HL-60 (cell line): ENCODE results near the gene IFT43.

Experiments
- DNase-seq, 2 experiments: peaks; one replicate each; pipeline ENCODE4 v3.0.0-alpha.2; 2010 to 2020; ENCODE audit warnings: low read depth in 1 of 2, low spot score in 1 of 2
- H3K27ac ChIP-seq: fragments of 250-450 bp; sonication (Bioruptor Pico); replicated peaks from 2 replicates; pipeline ENCODE4 v1.5.1; 2020; ENCODE audit warnings: mild to moderate bottlenecking, moderate library complexity
- H3K27me3 ChIP-seq: fragments of 250-450 bp; sonication (Bioruptor Pico); 2 replicates; pipeline ENCODE4 v1.5.1; 2021; ENCODE audit warnings: mild to moderate bottlenecking, moderate library complexity; ENCODE audit not compliant: insufficient read depth, poor library complexity, severe bottlenecking
- H3K4me3 ChIP-seq: replicated peaks from 2 replicates; pipeline ENCODE4 v1.5.1; 2011; ENCODE audit warnings: mild to moderate bottlenecking, control low read depth, low read length; ENCODE audit not compliant: insufficient read depth
- GABPA ChIP-seq: IDR thresholded peaks from 2 replicates; pipeline ENCODE4 v1.6.1; 2012; ENCODE audit warnings: low read depth
- POLR2AphosphoS5 ChIP-seq: IDR thresholded peaks from 2 replicates; pipeline ENCODE4 v1.6.1; 2012; ENCODE audit warnings: low read depth
- SPI1 ChIP-seq: IDR thresholded peaks from 2 replicates; pipeline ENCODE4 v1.6.1; 2012; ENCODE audit warnings: low read depth, mild to moderate bottlenecking, borderline replicate concordance
- TF ChIP-seq, protein P1 (sequence below): IDR thresholded peaks from one replicate; pipeline ENCODE4 v1.5.1; 2011; ENCODE audit warnings: low read length, control low read depth, inconsistent platforms; ENCODE audit not compliant: insufficient read depth
- TF ChIP-seq, protein P2 (sequence below): IDR thresholded peaks from 2 replicates; pipeline ENCODE4 v1.6.1; 2012; ENCODE audit warnings: low read depth; ENCODE audit not compliant: insufficient replicate concordance

IFT43 gene

DNA sequence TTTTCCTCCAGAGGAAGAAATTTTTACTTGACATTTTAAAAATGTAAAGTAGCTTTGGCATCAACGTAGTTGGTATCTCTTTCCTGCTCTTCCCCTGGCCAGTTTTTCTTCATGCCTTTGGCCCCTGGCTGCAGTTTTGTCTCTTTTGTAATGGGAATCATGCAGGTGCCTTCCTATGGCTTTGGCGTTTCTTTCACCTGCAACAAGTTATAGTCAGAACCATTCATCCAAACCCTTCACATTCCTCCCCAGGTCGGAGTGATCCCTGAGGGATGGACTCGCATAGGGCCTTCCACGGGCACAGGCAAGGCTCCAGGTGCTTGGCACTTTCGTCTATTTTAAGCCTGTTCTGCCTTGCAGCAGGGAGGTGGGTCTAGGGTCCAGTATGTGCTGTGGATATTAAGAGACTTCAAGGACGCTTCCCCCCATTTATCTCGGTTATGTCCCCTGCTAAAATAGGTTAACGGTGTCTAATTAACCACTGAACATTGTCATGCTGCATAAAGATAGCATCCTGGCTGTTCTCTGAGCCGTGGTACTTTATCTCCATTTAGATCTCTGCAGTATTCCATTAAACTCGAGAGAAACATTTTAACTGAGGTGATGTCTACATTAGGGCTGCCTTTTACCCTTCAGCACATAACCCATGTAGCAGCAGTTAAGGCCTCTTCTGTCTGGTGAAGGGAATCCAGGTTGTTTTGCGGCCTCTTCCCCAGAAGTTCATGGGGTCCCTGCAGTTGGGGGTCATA lies 66.3 kb downstream of the IFT43 start:
- Histone ChIP-seq H3K27me3 (no peaks in the 10 kb centered on the region), H3K27ac (no peak overlapping the region), H3K4me3 (no peak overlapping the region)
- DNase-seq: no peak
- TF ChIP-seq, protein P1, sequence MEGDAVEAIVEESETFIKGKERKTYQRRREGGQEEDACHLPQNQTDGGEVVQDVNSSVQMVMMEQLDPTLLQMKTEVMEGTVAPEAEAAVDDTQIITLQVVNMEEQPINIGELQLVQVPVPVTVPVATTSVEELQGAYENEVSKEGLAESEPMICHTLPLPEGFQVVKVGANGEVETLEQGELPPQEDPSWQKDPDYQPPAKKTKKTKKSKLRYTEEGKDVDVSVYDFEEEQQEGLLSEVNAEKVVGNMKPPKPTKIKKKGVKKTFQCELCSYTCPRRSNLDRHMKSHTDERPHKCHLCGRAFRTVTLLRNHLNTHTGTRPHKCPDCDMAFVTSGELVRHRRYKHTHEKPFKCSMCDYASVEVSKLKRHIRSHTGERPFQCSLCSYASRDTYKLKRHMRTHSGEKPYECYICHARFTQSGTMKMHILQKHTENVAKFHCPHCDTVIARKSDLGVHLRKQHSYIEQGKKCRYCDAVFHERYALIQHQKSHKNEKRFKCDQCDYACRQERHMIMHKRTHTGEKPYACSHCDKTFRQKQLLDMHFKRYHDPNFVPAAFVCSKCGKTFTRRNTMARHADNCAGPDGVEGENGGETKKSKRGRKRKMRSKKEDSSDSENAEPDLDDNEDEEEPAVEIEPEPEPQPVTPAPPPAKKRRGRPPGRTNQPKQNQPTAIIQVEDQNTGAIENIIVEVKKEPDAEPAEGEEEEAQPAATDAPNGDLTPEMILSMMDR: no peak
- TF ChIP-seq POLR2AphosphoS5 (no peak), GABPA (no peak), SPI1 (no peak)
- TF ChIP-seq, protein P2, sequence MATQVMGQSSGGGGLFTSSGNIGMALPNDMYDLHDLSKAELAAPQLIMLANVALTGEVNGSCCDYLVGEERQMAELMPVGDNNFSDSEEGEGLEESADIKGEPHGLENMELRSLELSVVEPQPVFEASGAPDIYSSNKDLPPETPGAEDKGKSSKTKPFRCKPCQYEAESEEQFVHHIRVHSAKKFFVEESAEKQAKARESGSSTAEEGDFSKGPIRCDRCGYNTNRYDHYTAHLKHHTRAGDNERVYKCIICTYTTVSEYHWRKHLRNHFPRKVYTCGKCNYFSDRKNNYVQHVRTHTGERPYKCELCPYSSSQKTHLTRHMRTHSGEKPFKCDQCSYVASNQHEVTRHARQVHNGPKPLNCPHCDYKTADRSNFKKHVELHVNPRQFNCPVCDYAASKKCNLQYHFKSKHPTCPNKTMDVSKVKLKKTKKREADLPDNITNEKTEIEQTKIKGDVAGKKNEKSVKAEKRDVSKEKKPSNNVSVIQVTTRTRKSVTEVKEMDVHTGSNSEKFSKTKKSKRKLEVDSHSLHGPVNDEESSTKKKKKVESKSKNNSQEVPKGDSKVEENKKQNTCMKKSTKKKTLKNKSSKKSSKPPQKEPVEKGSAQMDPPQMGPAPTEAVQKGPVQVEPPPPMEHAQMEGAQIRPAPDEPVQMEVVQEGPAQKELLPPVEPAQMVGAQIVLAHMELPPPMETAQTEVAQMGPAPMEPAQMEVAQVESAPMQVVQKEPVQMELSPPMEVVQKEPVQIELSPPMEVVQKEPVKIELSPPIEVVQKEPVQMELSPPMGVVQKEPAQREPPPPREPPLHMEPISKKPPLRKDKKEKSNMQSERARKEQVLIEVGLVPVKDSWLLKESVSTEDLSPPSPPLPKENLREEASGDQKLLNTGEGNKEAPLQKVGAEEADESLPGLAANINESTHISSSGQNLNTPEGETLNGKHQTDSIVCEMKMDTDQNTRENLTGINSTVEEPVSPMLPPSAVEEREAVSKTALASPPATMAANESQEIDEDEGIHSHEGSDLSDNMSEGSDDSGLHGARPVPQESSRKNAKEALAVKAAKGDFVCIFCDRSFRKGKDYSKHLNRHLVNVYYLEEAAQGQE: no peak

DNA sequence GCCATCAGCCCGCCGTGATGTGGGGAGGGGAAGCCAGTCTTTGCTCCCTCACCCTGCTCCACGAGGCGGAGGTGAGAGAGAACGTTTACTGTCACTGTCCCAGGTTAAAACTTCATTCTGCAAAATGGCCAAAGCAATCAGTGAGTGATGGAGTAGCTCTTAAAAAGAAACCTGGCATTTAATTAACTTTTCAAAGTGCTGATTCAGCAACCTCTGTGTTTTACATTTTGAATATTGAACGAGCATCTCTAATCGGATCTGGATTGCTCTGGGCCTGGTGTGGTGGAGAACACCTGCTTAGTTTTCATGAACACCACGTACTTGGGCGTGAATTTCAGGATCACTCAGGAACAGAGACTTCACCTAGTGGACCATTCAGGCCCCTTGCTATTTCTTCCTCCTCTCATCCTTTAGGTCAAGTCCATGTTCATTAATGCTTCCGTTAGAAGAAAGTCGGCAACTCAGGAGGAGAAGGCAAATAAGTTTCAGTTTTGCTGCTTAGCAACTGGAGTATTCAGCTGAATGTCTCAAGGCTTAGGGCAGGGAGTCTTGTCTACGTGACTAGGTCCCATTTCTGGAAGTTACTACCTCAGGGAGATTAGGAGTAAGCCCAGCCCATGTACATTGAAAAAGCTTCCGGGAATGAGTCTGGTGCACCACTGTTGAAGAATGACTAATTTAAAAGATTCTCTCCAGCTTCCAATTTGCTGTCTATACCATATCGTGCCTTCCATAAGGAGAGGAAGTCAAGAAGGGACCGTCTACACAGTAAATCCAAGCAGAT lies 68.2 kb downstream of the IFT43 start:
- no peaks in the 10 kb centered on the region for H3K27me3 ChIP-seq
- no peak overlapping the region for H3K27ac ChIP-seq

DNA sequence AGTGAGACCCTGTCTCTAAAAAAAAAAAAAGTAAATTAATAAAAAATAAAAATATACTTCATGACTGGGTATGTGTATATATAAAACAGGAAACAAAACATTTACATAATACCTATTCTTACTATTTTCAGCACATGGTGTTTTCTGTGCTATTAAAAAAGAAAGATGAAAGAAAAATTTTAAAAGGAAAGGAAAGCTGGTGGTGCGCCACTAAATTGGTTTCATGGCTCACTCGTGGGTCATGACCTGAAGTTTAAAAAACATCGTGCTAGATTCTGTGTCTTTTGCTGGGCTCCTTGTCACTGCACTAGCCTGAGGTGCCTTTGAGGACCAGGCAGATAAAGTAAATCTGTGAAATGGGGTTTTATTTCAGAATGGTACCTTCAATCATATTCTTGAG lies 69.8 kb downstream of the IFT43 start:
- no peak for DNase-seq
- TF ChIP-seq GABPA: no peak
- no peak for TF ChIP-seq SPI1
- TF ChIP-seq, protein P2: no peak
- no peak for TF ChIP-seq POLR2AphosphoS5
- TF ChIP-seq, protein P1: no peak
- no peaks in the 10 kb centered on the region for H3K27me3 ChIP-seq
- no peak overlapping the region for H3K27ac ChIP-seq
- H3K4me3 ChIP-seq: no peak overlapping the region

More for the DNA sequence above, 68.2 kb downstream of the IFT43 start:
- TF ChIP-seq, protein P2: no peak
- TF ChIP-seq, protein P1: no peak
- no peak for TF ChIP-seq SPI1
- no peak for TF ChIP-seq GABPA
- TF ChIP-seq POLR2AphosphoS5: no peak
- no peak overlapping the region for H3K4me3 ChIP-seq
- DNase-seq: no peak
